Endodermal cell (in vitro differentiated cells): ENCODE data around the gene ZFYVE21. TPM values are rescaled to one million over a fixed set of nuclear protein-coding genes. Genes with fewer than 3 reads are reported as not detected.

ENCODE experiments used
- DNase-seq: peaks from one replicate; pipeline ENCODE4 v3.0.0-alpha.2; 2017
- H3K27ac ChIP-seq: 2 replicates; pipeline ENCODE4 v1.5.1; 2013; ENCODE audit warnings: mild to moderate bottlenecking, low read depth, low read length, moderate library complexity
- H3K27me3 ChIP-seq: 2 replicates; pipeline ENCODE4 v1.6.1; 2013; ENCODE audit warnings: mild to moderate bottlenecking, low read length, moderate library complexity; ENCODE audit not compliant: insufficient read depth, control insufficient read depth, poor library complexity, severe bottlenecking
- H3K36me3 ChIP-seq: 2 replicates; pipeline ENCODE4 v1.7.0; 2013; ENCODE audit warnings: mild to moderate bottlenecking, low read length, moderate library complexity; ENCODE audit not compliant: control insufficient read depth, insufficient read depth
- H3K4me1 ChIP-seq: one replicate; pipeline ENCODE4 v1.7.0; 2013; ENCODE audit warnings: low read length; ENCODE audit not compliant: control insufficient read depth, insufficient read depth
- H3K4me3 ChIP-seq: 2 replicates; pipeline ENCODE4 v1.5.1; 2013; ENCODE audit warnings: mild to moderate bottlenecking, low read length, moderate library complexity
- H3K9ac ChIP-seq: 2 replicates; pipeline ENCODE4 v1.6.1; 2013; ENCODE audit warnings: mild to moderate bottlenecking, low read length, moderate library complexity; ENCODE audit not compliant: poor library complexity, severe bottlenecking; ENCODE audit errors: extremely low read depth
- H3K9me3 ChIP-seq: 2 replicates; pipeline ENCODE4 v1.6.1; 2013; ENCODE audit warnings: mild to moderate bottlenecking, low read length, moderate library complexity; ENCODE audit not compliant: control insufficient read depth
- H3K27ac Mint-ChIP-seq: 2 replicates; pipeline ENCODE4 v1.8.0; 2020; ENCODE audit warnings: mixed read lengths
- H3K27me3 Mint-ChIP-seq: 2 replicates; pipeline ENCODE4 v1.8.0; 2021; ENCODE audit warnings: mild to moderate bottlenecking, mixed read lengths; ENCODE audit not compliant: insufficient read depth
- H3K36me3 Mint-ChIP-seq: 2 replicates; pipeline ENCODE4 v1.8.0; 2020; ENCODE audit warnings: low read depth, mixed read lengths
- H3K4me1 Mint-ChIP-seq: 2 replicates; pipeline ENCODE4 v1.8.0; 2020; ENCODE audit warnings: mixed read lengths
- H3K4me3 Mint-ChIP-seq: 2 replicates; pipeline ENCODE4 v1.8.0; 2020; ENCODE audit warnings: mild to moderate bottlenecking, moderate library complexity, mixed read lengths
- H3K9me3 Mint-ChIP-seq: 2 replicates; pipeline ENCODE4 v1.8.0; 2020; ENCODE audit warnings: mild to moderate bottlenecking, mixed read lengths
- WGBS, 2 experiments: methylation state at CpG; one replicate each; pipeline versions ENCODE4 v1.1.5 to v1.1.7; 2013; ENCODE audit warnings: missing lambda C conversion rate in 2 of 2, mixed read lengths in 1 of 2; ENCODE audit not compliant: insufficient coverage in 1 of 2, insufficient read length in 1 of 2; 5-methylcytosine and 5-hydroxymethylcytosine counted together
- total RNA-seq, 2 donors: library from RNA; stranded (reverse); fragmentation: NEBNext Ultra II Directional in 1 of 2; extraction: Animal tissue kit (Norgen Biotek cat#: 25700) in 1 of 2; gene quantifications; 2 replicates in 1 of 2; 3 replicates in 1 of 2; pipeline ENCODE4 v1.2.1, GENCODE V29; 2021
- TF ChIP-seq, protein P1 (sequence below): fragments of 200-600 bp; sonication (generic); conservative IDR thresholded peaks from 2 replicates; pipeline ENCODE4 v1.5.0; 2021; ENCODE audit warnings: antibody characterized with exemption, mild to moderate bottlenecking

The ZFYVE21 gene
- total RNA-seq, 2 donors from 2014 or later, result 42.5 to 55.6 TPM

DNA sequence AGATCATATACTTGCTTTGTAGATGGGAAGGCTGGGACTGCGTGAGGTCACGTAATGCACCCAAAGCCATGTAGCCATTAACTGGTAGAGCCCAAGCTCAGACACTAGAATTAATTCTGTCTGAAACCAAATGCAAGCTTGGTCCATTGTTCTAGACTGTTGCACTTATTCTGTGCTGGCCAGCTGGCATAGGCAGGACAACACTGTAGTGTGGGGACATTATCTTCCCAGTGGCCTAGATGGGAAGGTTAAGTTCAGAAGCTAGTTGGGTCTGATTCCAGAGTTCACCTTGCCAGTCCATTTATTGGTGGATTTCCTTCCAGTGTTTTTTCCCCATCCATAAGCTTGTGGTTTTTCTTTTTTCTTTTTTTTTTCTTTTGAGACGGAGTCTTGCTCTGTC, 47.5 kb upstream of the ZFYVE21 start:
- WGBS, 2 experiments, result 88 to 98% methylated on average over 3 of the region's 3 CpGs
- H3K27ac ChIP-seq, result no peak overlapping the region
- H3K4me1 ChIP-seq, result no peaks in the 10 kb centered on the region
- H3K27ac Mint-ChIP-seq, result no peak overlapping the region
- no peaks in the 10 kb centered on the region for H3K27me3 Mint-ChIP-seq
- no peaks in the 10 kb centered on the region for H3K4me1 Mint-ChIP-seq
- DNase-seq, result no peak
- H3K27me3 ChIP-seq, result no peaks in the 10 kb centered on the region
- H3K36me3 ChIP-seq, result peaks cover 79% of the 10 kb centered on the region
- no peaks in the 10 kb centered on the region for H3K9me3 Mint-ChIP-seq
- H3K4me3 Mint-ChIP-seq, result no peak overlapping the region
- peaks cover 69% of the 10 kb centered on the region for H3K36me3 Mint-ChIP-seq
- no peak overlapping the region for H3K4me3 ChIP-seq
- H3K9ac ChIP-seq, result no peak overlapping the region
- TF ChIP-seq, protein P1, sequence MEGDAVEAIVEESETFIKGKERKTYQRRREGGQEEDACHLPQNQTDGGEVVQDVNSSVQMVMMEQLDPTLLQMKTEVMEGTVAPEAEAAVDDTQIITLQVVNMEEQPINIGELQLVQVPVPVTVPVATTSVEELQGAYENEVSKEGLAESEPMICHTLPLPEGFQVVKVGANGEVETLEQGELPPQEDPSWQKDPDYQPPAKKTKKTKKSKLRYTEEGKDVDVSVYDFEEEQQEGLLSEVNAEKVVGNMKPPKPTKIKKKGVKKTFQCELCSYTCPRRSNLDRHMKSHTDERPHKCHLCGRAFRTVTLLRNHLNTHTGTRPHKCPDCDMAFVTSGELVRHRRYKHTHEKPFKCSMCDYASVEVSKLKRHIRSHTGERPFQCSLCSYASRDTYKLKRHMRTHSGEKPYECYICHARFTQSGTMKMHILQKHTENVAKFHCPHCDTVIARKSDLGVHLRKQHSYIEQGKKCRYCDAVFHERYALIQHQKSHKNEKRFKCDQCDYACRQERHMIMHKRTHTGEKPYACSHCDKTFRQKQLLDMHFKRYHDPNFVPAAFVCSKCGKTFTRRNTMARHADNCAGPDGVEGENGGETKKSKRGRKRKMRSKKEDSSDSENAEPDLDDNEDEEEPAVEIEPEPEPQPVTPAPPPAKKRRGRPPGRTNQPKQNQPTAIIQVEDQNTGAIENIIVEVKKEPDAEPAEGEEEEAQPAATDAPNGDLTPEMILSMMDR, result no peak
- no peaks in the 10 kb centered on the region for H3K9me3 ChIP-seq

DNA sequence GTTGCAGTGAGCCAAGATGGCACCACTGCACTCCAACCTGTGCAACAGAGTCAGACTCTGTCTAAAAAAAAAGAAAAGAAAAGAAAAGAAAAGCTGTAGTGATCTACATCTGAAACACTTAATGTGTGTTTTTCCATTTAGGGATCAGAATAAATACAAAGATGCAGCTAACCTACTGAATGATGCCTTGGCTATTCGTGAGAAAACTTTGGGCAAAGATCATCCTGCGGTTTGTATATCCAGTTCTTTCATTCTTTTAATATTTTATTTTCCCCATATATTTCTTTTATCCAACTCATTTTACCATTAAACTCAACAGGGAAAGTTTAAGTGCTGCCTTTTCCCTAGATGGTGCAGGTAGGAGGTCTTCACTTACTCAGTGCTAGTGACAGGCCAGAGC, 46.2 kb upstream of the ZFYVE21 start:
- peaks cover 81% of the 10 kb centered on the region for H3K36me3 ChIP-seq
- 98 to 100% methylated on average over 1 to 2 of the region's 2 CpGs for WGBS, 2 experiments
- no peak overlapping the region for H3K27ac Mint-ChIP-seq
- TF ChIP-seq, protein P1, result no peak
- H3K9ac ChIP-seq, result no peak overlapping the region
- no peaks in the 10 kb centered on the region for H3K27me3 ChIP-seq
- no peaks in the 10 kb centered on the region for H3K4me1 ChIP-seq
- no peaks in the 10 kb centered on the region for H3K9me3 ChIP-seq
- no peak for DNase-seq
- no peaks in the 10 kb centered on the region for H3K4me1 Mint-ChIP-seq
- peaks cover 64% of the 10 kb centered on the region for H3K36me3 Mint-ChIP-seq
- H3K4me3 ChIP-seq, result no peak overlapping the region
- no peaks in the 10 kb centered on the region for H3K9me3 Mint-ChIP-seq
- H3K4me3 Mint-ChIP-seq, result no peak overlapping the region
- no peaks in the 10 kb centered on the region for H3K27me3 Mint-ChIP-seq
- no peak overlapping the region for H3K27ac ChIP-seq

DNA sequence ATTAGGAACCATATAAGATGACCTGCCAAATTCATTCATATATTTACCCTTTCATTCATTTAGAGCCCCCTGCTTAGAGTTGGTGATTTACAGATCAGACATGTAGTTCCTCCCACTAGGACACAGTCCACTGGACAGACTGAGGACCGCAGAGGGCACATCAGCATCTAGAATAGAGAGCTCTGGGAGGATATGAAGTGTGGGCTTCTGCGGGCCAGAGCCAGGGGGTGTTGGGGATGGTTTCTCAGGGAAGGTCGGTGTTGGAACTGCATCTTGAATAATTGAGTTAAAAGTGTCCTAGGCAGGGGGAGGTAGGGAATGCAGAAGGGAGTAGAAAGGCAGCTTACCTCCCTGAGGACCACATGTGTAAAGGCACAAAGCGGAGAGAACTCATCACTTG, 43.7 kb upstream of the ZFYVE21 start:
- peaks cover 87% of the 10 kb centered on the region for H3K36me3 ChIP-seq

More for the DNA sequence above, 43.7 kb upstream of the ZFYVE21 start:
- no peak overlapping the region for H3K27ac ChIP-seq
- Mint-ChIP-seq H3K27ac (no peak overlapping the region), H3K36me3 (peaks cover 64% of the 10 kb centered on the region), H3K27me3 (no peaks in the 10 kb centered on the region), H3K9me3 (no peaks in the 10 kb centered on the region), H3K4me1 (no peaks in the 10 kb centered on the region), H3K4me3 (no peak overlapping the region)
- no peaks in the 10 kb centered on the region for H3K4me1 ChIP-seq
- no peaks in the 10 kb centered on the region for H3K27me3 ChIP-seq
- H3K9ac ChIP-seq, result no peak overlapping the region
- TF ChIP-seq, protein P1, result no peak
- DNase-seq, result no peak
- WGBS, 2 experiments, result 92 to 100% methylated on average over 2 to 4 of the region's 4 CpGs
- no peak overlapping the region for H3K4me3 ChIP-seq
- H3K9me3 ChIP-seq, result no peaks in the 10 kb centered on the region
